Thyroid gland (tissue), 4 donors: ENCODE measurements around the gene FLCN.

Experiments used
- CTCF ChIP-seq, 6 experiments: fragments of 200-600 bp in 3 of 6; fragments of 450-650 bp in 3 of 6; sonication (generic) in 3 of 6; IDR thresholded peaks; one replicate each; pipeline ENCODE4 v1.5.1; 2016 to 2019; ENCODE audit warnings: antibody characterized with exemption in 6 of 6, mild to moderate bottlenecking in 2 of 6, inconsistent platforms in 1 of 6, moderate library complexity in 1 of 6
- POLR2A ChIP-seq, 2 donors: fragments of 450-650 bp; IDR thresholded peaks; one replicate each; pipeline ENCODE4 v1.6.1; 2017; ENCODE audit warnings: antibody characterized with exemption in 2 of 2, mild to moderate bottlenecking in 2 of 2, moderate library complexity in 1 of 2

DNA sequence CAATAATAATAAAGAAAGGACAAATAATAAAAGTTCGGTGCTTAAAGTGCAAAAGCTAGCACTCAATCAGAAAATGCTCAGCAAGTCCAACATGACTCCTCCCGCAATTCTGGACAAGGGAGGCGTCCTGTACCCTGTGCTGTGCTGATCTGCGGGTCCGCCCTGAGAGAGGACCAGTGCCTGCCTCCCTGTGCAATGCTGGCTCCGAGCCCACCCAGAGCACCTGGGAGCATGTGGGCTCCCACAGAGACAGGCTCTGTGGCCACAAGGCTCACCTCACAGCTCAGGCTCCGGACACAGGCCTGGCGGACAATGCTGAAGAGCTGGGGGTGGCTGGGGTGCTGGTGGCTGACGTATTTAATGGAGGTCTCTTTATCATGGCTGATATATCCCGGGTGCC, 11.1 kb downstream of the FLCN start:
- TF ChIP-seq CTCF (IDR thresholded peaks at IDR 0.05) = no peak
- TF ChIP-seq POLR2A (IDR thresholded peaks at IDR 0.05) = no peak
